SK-N-SH (cell line): ENCODE measurements around the gene MRPL51. TPM values are rescaled to one million over a fixed set of nuclear protein-coding genes. Genes with fewer than 3 reads are reported as not detected.

Experiments
- CTCF ChIA-PET: fragments of 300-600, 350-600 bp; formaldehyde crosslinking; extraction: SDS; loops from one replicate; lab custom pipeline; 2021; lab: Yijun Ruan, JAX
- POLR2A ChIA-PET: fragments of 350-600 bp; sonication (Branson Sonifier 250); formaldehyde crosslinking; extraction: SDS; loops from one replicate; lab custom pipeline; 2020; ENCODE audit warnings: antibody characterized with exemption, inconsistent platforms; lab: Yijun Ruan, JAX
- DNase-seq: peaks from one replicate; pipeline ENCODE4 v3.0.0; 2012
- H2AFZ ChIP-seq: fragments of 200-600 bp; sonication (generic); 2 replicates; pipeline ENCODE4 v1.8.1; 2016; ENCODE audit warnings: antibody characterized with exemption, mild to moderate bottlenecking, low read depth
- H3F3A ChIP-seq: fragments of 200-600 bp; sonication (generic); replicated peaks from 2 replicates; pipeline ENCODE3; 2016; ENCODE audit warnings: antibody characterized with exemption, mild to moderate bottlenecking; ENCODE audit not compliant: insufficient read depth
- H3K27ac ChIP-seq, 2 experiments: fragments of 200-500 bp in 1 of 2; fragments of 200-600 bp in 1 of 2; sonication (Bioruptor generic) in 1 of 2; sonication (generic), shearing (Covaris generic) in 1 of 2; 2 replicates each; pipeline versions ENCODE4 v1.5.1 to v1.6.1; 2014 to 2016; ENCODE audit warnings: low read depth in 2 of 2, inconsistent platforms in 1 of 2, low read length in 1 of 2, mild to moderate bottlenecking in 1 of 2, mixed read lengths in 1 of 2
- H3K27me3 ChIP-seq: fragments of 200-600 bp; sonication (generic), shearing (Covaris generic); 2 replicates; pipeline ENCODE4 v1.6.1; 2016; ENCODE audit warnings: mixed run types; ENCODE audit not compliant: insufficient read depth
- H3K36me3 ChIP-seq, 2 experiments: fragments of 200-500 bp in 1 of 2; fragments of 200-600 bp in 1 of 2; sonication (Bioruptor generic) in 1 of 2; sonication (generic) in 1 of 2; replicated peaks in 1 of 2; 2 replicates each; pipeline versions ENCODE3 to v1.5.1; 2014 to 2016; ENCODE audit warnings: low read length in 1 of 2, mild to moderate bottlenecking in 1 of 2; ENCODE audit not compliant: insufficient read depth in 2 of 2, control insufficient read depth in 1 of 2
- H3K4me1 ChIP-seq, 2 experiments: fragments of 200-500 bp in 1 of 2; fragments of 200-600 bp in 1 of 2; sonication (Bioruptor generic) in 1 of 2; sonication (generic), shearing (Covaris generic) in 1 of 2; 2 replicates each; pipeline versions ENCODE4 v1.5.1 to v1.6.1; 2014 to 2016; ENCODE audit warnings: low read depth in 1 of 2, low read length in 1 of 2, mixed run types in 1 of 2; ENCODE audit not compliant: insufficient read depth in 2 of 2, control insufficient read depth in 1 of 2
- H3K4me2 ChIP-seq: fragments of 200-600 bp; sonication (generic), shearing (Covaris generic); 2 replicates; pipeline ENCODE4 v1.6.1; 2017; ENCODE audit warnings: mixed run types
- H3K4me3 ChIP-seq, 2 experiments: fragments of 200-500 bp in 1 of 2; fragments of 200-600 bp in 1 of 2; sonication (Bioruptor generic) in 1 of 2; sonication (generic), shearing (Covaris generic) in 1 of 2; 2 replicates each; pipeline versions ENCODE4 v1.5.1 to v1.8.1; 2014 to 2016; ENCODE audit warnings: low read depth in 2 of 2, inconsistent platforms in 1 of 2, low read length in 1 of 2, mild to moderate bottlenecking in 1 of 2, mixed read lengths in 1 of 2, moderate library complexity in 1 of 2
- H3K79me2 ChIP-seq: fragments of 200-600 bp; sonication (generic); 2 replicates; pipeline ENCODE4 v1.8.1; 2017; ENCODE audit warnings: mild to moderate bottlenecking; ENCODE audit not compliant: insufficient read depth
- H3K9ac ChIP-seq: fragments of 200-600 bp; sonication (generic); 2 replicates; pipeline ENCODE4 v1.6.1; 2017; ENCODE audit warnings: mixed run types
- H3K9me2 ChIP-seq: fragments of 200-600 bp; sonication (generic); 2 replicates; pipeline ENCODE4 v1.6.1; 2017; ENCODE audit warnings: mixed run types
- H3K9me3 ChIP-seq: fragments of 200-600 bp; sonication (generic); 2 replicates; pipeline ENCODE4 v1.6.1; 2017; ENCODE audit warnings: mixed run types, mild to moderate bottlenecking, moderate library complexity
- H4K20me1 ChIP-seq: fragments of 200-600 bp; sonication (generic); 2 replicates; pipeline ENCODE4 v1.6.1; 2017; ENCODE audit warnings: mild to moderate bottlenecking, mixed run types; ENCODE audit not compliant: insufficient read depth
- CTCF ChIP-seq: fragments of 200-600 bp; sonication (generic); IDR thresholded peaks from 2 replicates; pipeline ENCODE4 v1.6.1; 2017; ENCODE audit warnings: antibody characterized with exemption, mild to moderate bottlenecking, moderate library complexity
- ELF1 ChIP-seq: IDR thresholded peaks from 2 replicates; pipeline ENCODE4 v1.4.0; 2012
- EP300 ChIP-seq, 2 experiments: IDR thresholded peaks; 2 replicates each; pipeline versions ENCODE4 v1.4.0 to v1.6.1; 2012; ENCODE audit warnings: borderline replicate concordance in 1 of 2, low read depth in 1 of 2, low read length in 1 of 2
- EZH2phosphoT487 ChIP-seq: fragments of 200-600 bp; sonication (generic); IDR thresholded peaks from 2 replicates; pipeline ENCODE4 v1.6.1; 2017; ENCODE audit warnings: low read depth, mixed run types, mild to moderate bottlenecking, antibody characterized with exemption, moderate library complexity, borderline replicate concordance
- FOSL2 ChIP-seq: IDR thresholded peaks from 2 replicates; pipeline ENCODE4 v1.4.0; 2012; ENCODE audit warnings: low read depth, mild to moderate bottlenecking, moderate library complexity, borderline replicate concordance
- FOXM1 ChIP-seq: IDR thresholded peaks from 2 replicates; pipeline ENCODE4 v1.4.0; 2012; ENCODE audit warnings: low read depth, mild to moderate bottlenecking
- GABPA ChIP-seq: IDR thresholded peaks from 2 replicates; pipeline ENCODE4 v1.4.0; 2012; ENCODE audit warnings: low read depth, mild to moderate bottlenecking
- JUND ChIP-seq: IDR thresholded peaks from 2 replicates; pipeline ENCODE4 v1.4.0; 2012
- MAX ChIP-seq: IDR thresholded peaks from 2 replicates; pipeline ENCODE4 v1.4.0; 2012; ENCODE audit warnings: low read depth
- MXI1 ChIP-seq: IDR thresholded peaks from 2 replicates; pipeline ENCODE4 v1.6.1; 2012; ENCODE audit warnings: mild to moderate bottlenecking, low read depth, low read length, improper control_type of control experiment
- POLR2AphosphoS5 ChIP-seq: IDR thresholded peaks from 2 replicates; pipeline ENCODE4 v1.6.1; 2012; ENCODE audit warnings: low read depth, low read length
- RCOR1 ChIP-seq: fragments of 150-350 bp; IDR thresholded peaks from 2 replicates; pipeline ENCODE4 v1.6.1; 2017; ENCODE audit warnings: antibody characterized with exemption, low read length
- REST ChIP-seq: IDR thresholded peaks from 2 replicates; pipeline ENCODE4 v1.6.1; 2012; ENCODE audit warnings: mild to moderate bottlenecking, low read depth, low read length, moderate library complexity
- RFX5 ChIP-seq: IDR thresholded peaks from 2 replicates; pipeline ENCODE4 v1.6.1; 2012; ENCODE audit warnings: mild to moderate bottlenecking, improper control_type of control experiment, low read length
- RXRA ChIP-seq: IDR thresholded peaks from 2 replicates; pipeline ENCODE4 v1.4.0; 2012; ENCODE audit warnings: low read depth, mild to moderate bottlenecking, borderline replicate concordance
- SMC3 ChIP-seq: IDR thresholded peaks from 2 replicates; pipeline ENCODE4 v1.6.1; 2012; ENCODE audit warnings: low read depth, low read length, improper control_type of control experiment
- TAF1 ChIP-seq: IDR thresholded peaks from 2 replicates; pipeline ENCODE4 v1.6.1; 2012; ENCODE audit warnings: low read depth, mild to moderate bottlenecking, low read length, moderate library complexity, borderline replicate concordance
- YY1 ChIP-seq: IDR thresholded peaks from 2 replicates; pipeline ENCODE4 v1.4.0; 2012; ENCODE audit warnings: low read depth, mild to moderate bottlenecking
- ZBTB33 ChIP-seq: IDR thresholded peaks from 2 replicates; pipeline ENCODE4 v1.4.0; 2012; ENCODE audit warnings: low read depth, borderline replicate concordance
- WGBS: methylation state at CpG from one replicate; pipeline ENCODE4 v1.1.6; 2017; ENCODE audit warnings: low lambda C conversion rate; 5-methylcytosine and 5-hydroxymethylcytosine counted together
- polyA plus RNA-seq, 3 experiments: library from polyadenylated mRNA; depleted of rRNA; stranded (reverse); fragments of >200 nt; gene quantifications; 2 replicates each; pipeline ENCODE4 v1.2.3, GENCODE V29; 2012

MRPL51 gene
- polyA plus RNA-seq, 1 of the 3 experiments (the other 2 are of a cell fraction): 189 TPM

GRCh38 chr12:6471989-6472360, 21.1 kb downstream of the MRPL51 start:
- Histone ChIP-seq H3K27ac (no peak overlapping the region), H3K9me2 (no peaks in the 10 kb centered on the region), H2AFZ (no peak overlapping the region), H3K36me3 (peaks cover 0 to 2% of the 10 kb centered on the region in 2 experiments), H3K27me3 (no peaks in the 10 kb centered on the region)
- CTCF ChIA-PET: interaction anchor here (3.2 kb wide), 1 partner anchor 67 kb away, joined by 15 read pairs; no protein-coding TSS in a partner anchor
- TF ChIP-seq RXRA (no peak), FOSL2 (no peak), FOXM1 (no peak), JUND (no peak), GABPA (no peak), YY1 (no peak), POLR2AphosphoS5 (no peak), ELF1 (no peak), CTCF (no peak), MAX (no peak), ZBTB33 (no peak), REST (no peak), EZH2phosphoT487 (no peak), EP300 (IDR thresholded peaks at IDR 0.05; ENCODE audit: borderline replicate concordance in 1 of 2, low read depth in 1 of 2, low read length in 1 of 2) (no peak), MXI1 (no peak), TAF1 (no peak), RCOR1 (no peak), RFX5 (no peak), SMC3 (no peak)
- TF ChIP-seq, all 33 proteins: peak for 0
- H3K4me1 ChIP-seq: peaks cover 4 to 13% of the 10 kb centered on the region in 2 experiments; a peak in 2 of 4 replicates
- no peak overlapping the region for H3K4me3 ChIP-seq
- H3F3A ChIP-seq: peaks cover 11% of the 10 kb centered on the region
- WGBS: 65% methylated on average over 1 of the region's 1 CpG
- peaks cover 32% of the 10 kb centered on the region for H3K79me2 ChIP-seq
- H3K9ac ChIP-seq: no peak overlapping the region
- H3K4me2 ChIP-seq: no peak overlapping the region
- no peaks in the 10 kb centered on the region for H4K20me1 ChIP-seq
- POLR2A ChIA-PET: interaction anchor here (2.2 to 2.9 kb wide), 2 partner anchors 21 to 64 kb away, joined by 16 to 23 read pairs; partner anchors contain the start of gene MRPL51
- no peaks in the 10 kb centered on the region for H3K9me3 ChIP-seq
- no peak for DNase-seq
